ENCODE data around the gene SLC50A1.
A peak's percentile ranks its signal among the peaks of the same experiment; 100 is the strongest.

The SLC50A1 gene, protein sequence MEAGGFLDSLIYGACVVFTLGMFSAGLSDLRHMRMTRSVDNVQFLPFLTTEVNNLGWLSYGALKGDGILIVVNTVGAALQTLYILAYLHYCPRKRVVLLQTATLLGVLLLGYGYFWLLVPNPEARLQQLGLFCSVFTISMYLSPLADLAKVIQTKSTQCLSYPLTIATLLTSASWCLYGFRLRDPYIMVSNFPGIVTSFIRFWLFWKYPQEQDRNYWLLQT

DNA sequence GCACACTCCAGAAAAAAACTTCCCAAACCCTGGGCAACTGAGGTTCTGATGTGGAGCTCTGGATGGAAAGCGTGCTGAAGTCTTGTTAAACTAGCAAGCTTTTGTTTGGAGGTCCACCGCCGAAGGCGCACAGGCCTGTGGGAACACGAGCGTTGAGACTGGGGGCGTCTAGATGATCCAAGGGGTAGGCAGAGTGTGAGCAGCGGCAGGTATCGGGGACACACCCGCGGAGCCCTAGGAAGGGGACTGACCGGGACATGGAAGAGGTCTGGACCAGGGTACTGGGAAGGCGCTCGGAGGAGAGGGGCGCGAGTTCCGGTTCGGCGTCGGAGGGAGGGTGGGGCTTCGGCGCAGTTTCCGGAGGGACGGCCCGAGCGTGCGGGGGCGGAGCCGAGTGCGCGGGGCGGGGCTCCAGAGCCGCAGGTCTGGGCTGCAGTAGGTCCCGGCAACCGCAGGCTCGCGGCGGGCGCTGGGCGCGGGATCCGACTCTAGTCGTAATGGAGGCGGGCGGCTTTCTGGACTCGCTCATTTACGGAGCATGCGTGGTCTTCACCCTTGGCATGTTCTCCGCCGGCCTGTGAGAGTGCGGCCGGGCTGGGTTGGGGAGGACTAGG lies at the start of gene SLC50A1:
TSS of gene SLC50A1 (plus strand) at position 438 of the 614 bp plus-strand sequence. CDS start at position 498, 60 bp downstream.
- DNase-seq: peak; percentile 95

DNA sequence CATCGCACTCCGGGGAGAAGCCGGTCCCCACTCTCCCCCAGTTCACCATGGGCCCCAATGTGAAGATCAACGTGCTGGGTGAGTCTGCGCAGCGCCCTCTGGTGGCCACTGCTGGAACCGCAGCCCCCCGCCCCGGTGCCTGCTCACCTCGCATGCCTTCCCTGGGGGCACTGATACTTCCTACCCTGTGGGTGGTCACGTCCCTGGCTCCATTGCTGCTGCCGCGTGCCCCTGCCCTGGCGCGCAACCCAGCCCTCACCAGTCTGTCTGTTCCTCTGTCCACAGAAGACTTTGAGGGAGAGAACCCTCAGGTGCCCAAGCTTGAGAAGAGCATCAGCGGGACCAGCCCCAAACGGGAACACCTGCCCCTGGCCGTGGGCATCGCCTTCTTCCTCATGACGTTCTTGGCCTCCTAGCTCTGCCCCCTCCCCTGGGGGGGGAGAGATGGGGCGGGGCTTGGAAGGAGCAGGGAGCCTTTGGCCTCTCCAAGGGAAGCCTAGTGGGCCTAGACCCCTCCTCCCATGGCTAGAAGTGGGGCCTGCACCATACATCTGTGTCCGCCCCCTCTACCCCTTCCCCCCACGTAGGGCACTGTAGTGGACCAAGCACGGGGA lies 49.4 kb upstream of the SLC50A1 start:
- DNase-seq: peak; percentile 84

DNA sequence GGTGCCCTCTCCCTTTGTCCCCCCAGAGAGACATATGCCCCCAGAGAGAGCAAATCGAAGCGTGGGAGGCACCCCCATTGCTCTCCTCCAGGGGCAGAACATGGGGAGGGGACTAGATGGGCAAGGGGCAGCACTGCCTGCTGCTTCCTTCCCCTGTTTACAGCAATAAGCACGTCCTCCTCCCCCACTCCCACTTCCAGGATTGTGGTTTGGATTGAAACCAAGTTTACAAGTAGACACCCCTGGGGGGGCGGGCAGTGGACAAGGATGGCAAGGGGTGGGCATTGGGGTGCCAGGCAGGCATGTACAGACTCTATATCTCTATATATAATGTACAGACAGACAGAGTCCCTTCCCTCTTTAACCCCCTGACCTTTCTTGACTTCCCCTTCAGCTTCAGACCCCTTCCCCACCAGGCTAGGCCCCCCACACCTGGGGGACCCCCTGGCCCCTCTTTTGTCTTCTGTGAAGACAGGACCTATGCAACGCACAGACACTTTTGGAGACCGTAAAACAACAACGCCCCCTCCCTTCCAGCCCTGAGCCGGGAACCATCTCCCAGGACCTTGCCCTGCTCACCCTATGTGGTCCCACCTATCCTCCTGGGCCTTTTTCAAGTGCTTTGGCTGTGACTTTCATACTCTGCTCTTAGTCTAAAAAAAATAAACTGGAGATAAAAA lies 48.7 kb upstream of the SLC50A1 start:
- no peak for DNase-seq

DNA sequence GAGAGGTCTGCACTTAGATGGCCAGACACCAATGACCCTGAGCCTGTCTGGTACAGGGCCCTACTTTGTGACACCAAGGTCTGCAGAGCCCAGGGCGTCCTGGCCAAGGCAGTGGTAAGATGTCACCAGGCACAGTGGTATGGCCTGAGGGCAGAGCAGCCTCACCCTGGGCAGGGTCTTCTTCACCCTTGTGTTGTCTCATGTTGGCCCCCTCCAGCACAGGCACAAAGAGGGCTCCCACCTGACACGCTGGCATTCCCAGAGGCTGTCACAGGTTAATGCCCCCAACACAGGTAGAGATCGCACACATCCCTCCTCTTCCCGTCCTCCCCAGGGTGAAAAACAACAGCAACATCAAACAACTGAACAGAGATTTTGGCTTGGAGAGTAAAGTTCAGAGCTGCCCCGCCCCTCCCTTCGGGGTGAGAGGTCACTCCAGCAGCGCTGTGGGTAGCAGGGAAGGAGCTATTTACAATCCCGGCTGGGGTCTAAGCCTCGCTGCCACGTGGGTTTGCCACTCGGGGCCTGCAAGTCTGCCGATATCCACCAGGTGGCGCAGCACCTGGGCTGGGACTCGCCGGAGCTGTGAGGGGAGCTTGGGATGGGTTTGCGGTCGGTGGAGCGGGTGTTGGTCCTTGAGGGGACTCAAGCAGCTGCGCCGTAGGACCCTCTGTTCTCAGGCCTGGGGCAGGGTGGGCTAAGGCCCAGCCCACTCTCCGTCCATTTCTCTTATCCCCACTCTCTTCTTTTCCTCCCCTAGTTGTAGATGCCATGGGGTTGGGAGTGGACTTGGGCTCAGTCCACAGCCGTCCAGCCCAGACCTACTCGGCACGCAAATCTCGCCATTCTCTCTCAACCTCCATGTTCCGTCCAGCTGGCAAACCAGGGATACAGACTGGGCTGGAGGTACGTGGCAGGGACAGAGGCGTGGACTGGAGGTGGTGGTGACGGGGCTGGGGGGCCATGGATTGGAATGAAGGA lies 44.3 kb upstream of the SLC50A1 start:
- peak; percentile 86 for DNase-seq

DNA sequence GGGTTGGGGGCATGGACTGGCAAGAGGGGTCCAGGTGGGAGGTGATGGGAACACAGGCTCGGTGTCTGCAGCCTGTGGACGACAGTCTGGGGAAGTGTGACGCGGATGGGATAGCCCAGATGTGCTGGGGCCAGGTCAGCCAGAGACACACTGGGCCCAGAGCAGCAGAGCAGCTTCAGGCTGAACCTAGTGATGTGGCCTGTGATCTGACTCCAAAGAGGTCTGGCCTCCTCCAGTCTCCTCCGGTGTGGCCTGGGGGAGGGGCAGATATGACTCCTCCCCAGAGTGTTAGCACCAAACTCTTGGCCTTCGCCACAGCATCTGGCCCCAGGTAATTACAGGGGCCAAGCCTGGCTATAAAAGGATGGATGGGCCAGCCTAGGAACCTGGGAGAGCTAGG lies 43.5 kb upstream of the SLC50A1 start:
- DNase-seq: no peak

DNA sequence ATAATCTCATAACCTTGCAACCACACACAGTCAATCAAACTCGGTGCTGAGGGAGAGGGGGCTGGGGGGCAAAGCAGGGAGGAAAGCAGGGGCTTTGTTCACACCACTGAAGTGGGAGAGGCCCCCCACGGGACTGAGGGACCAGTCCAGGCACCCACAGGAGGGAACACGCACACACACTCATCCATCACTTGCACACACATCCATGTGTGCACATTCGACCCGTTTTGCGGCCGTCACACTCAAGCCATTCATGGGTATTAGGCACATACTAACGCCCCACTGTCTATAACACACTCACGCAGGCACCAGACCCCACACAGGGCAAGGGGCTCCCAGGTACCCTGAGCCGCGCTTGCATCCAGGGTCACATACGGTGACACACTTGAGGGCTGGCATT lies 43.0 kb upstream of the SLC50A1 start:
- no peak for DNase-seq

DNA sequence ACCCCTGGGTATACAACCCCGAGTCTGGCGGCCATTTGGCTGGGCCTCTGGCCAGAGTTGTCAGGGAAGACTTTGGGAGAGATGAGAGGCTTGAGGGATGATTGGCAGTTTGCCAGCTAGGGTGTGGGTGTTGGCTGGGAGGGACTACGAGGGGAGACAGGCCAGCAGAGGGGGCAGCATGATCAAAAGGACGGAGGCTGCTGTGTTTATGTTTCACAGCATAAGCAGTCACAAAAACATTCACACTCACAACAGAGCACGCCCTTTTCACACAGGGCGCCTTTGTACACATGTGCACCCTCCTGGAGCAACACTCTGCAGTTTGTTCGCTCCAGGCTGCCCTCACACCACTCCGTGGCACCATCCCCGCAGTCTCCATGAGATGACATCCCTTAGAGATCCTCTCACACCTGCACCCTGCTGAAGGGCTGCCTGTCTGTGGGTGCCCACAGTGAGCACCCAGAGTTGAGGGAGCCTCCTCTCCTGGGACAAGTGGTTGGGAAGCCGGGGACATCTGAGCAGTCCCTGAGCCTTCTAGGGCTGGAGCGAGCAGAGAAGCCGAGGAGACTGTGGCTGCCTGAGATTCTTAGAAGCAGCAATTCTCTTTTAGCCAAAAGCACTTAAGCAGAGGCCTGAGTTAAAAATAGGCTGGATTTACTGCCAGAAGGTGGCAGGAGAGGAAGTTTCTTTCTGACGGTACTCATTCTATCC lies 41.6 kb upstream of the SLC50A1 start:
- no peak for DNase-seq

DNA sequence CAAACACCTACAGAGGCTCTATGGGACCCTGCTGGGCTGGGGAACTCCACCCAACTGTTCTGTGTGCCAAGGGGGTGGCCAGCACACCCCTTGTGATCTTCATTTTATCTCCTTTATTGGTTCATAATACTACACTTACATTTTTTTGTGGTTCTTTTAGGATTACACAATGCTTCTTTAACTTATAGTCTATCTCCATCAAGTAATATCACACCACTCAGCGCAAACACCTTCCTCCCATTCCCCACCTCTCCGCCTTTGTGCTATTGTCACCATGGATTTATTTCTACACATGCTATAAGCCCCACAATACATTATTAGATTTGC lies 41.1 kb upstream of the SLC50A1 start:
- no peak for DNase-seq

DNA sequence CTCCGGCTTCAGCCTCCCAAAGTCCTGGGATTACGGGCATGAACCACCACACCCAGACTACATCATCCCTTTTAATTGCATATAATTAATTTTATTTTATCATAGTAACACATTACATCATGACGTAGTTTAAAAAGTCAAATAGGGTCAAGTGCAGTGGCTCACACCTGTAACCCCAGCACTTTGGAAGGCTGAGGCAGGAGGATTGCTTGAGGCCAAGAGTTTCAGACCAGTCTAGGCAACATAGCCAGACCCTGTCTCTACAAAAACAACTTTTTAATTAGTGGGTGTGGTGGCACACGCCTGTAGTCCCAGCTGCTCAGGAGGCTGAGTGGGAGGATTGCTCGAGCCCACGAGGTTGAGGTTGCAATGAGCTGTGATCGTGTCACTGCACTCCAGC lies 36.3 kb upstream of the SLC50A1 start:
- no peak for DNase-seq

DNA sequence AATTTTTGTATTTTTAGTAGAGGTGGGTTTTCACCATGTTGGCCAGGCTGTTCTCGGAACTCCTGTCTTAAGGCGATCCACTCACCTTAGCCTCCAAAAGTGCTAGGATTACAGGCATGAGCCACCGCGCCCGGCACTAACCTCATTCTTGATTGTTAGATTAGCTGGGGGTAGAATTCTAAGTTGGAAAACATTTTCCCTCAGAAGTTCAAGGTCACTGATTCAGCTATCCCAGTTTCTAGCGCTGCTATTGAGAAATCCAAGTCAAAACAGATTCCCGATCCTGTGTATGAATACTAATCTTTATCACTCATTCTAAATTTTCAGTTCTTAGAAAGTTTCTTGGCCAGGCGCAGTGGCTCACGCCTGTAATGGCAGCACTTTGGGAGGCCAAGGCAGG lies 32.3 kb upstream of the SLC50A1 start:
- no peak for DNase-seq

DNA sequence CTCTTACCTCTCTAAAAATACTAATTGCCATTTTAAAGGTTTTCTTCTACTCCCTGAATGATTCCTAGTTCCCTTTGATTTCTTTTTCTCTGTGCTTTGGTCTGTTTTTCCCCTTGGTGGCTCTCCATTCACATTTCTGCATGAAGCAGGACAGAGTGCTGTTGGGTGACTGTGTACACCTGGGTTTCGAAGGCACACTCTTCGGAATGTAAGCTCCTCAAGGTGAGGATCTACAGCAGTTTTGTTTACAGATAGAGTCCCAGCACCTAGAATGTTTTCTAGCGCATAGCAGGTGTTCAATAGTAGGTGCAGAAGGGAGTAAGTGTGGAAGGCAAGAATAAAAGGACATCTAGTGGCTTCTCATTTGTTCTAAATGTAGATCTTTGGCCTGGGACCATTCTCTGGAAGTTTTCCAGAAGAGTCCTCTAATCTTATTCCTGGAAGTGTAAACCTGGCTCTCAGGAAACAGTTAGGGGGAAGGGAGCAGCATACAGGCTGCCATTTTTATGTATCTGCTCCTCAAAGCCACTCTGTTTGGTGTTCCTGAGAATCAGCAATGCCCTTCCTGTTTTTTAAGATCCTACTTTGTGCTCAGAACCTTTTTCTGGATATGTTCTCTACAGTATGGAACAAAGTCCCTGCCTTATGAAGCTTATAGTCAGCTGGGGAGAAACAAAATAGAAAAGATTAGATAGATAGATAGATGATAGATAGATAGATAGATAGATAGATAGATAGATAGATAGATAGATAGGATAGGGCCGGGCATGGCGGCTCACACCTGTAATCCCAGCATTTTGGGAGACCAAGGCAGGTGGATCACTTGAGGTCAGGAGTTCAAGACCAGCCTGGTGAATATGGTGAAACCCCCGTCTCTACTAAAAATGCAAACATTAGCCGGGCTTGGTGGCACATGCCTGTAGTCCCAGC lies 30.8 kb upstream of the SLC50A1 start:
- no peak for DNase-seq

DNA sequence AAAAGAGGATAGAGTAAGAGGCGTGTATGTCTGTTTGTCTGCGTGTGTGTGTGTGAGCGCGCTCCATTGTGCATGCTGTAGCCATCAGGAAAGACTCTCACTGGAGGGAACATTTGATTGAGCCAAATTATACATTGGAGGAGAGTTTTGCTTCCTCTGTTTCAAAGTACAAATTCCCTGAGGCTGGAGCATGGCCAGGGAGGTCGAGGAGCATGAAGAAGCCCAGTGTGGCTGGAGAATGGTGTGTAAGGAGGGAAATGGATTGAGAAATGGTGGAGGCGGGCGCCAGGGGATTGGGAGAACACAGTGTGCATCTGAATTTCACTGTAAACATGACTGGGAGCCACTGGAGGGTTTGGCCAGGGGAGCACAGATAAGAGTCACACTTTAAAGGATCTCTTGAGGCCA lies 30.0 kb upstream of the SLC50A1 start:
- no peak for DNase-seq

DNA sequence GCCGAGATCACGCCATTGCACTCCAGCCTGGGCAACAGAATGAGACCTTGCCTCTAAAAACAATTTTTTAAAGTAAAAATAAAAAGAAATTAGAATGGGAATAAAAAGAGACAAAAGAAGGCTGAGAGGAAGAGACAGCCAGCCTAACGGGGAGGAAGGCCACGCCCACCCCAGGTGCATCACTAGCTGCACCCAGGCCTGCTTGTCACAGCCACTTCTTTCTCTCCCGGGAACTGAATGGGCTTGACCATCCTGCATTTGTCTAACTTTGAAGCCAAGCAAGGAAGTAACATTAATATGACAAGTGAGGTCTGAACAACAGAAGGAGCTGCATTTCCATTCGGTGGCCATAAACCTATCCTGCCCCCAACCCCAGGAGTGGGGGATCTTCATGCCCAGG lies 28.8 kb upstream of the SLC50A1 start:
- no peak for DNase-seq

DNA sequence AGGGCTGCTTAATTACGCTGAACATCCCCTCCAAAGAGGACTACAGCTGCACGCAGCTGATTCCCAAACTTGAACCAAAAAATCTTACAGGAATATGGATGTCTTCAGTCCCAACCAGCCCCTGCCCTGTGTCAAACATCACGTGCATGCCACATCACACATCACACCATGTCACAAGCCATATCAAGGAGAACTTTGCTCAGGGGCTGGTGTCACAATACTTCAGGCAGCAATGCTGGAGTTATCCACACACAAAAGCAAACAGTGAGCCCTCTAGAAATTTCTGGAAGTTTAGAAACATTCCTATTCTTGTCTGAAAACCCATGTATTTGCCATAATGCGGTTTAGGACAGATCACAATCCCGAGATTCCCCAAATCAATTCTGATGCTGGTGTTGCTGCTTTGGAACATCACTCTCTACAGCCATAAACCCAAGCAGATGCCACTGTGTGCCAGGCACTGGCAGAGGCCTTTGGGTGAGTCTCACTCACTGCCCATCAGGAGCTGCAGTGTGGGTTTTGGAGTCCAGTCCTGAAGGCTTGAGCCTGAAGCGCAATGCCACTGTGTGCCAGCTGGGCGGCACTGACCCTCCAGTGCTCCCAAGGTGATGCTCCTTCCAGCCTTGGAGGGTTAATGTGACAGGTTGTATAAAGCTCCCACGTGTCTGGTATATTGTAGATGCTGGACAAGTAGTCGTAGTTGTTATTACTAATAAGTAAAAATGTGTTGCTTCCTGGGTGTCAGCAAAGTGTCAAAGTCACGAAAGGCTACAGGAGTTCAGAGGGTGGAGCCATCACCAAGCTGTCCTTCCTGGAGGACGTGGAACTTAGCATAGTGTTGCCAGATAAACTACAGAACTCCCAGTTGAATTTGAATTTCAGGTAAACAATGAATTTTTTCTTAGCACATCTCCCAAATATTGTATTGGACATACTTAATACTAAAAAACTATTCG lies 28.1 kb upstream of the SLC50A1 start:
- DNase-seq: no peak

DNA sequence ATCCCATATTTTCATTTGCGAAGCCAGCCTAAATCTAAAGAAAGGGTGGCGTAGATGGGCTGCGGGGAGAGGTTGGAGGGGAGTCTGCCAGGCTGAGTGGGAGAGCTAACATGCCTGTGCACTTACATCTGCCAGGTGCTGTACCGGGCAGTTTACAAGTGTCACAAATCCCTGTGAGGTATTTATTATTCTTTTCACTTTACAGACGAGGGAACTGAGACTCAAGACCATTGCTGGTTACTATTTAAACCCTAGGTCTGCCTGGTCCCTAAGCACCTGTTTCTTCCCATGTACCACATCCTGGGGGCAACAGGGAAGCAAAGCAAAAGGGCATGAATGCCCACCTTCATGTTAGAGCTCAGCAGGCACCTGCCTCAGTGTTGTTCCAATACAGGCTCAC lies 27.4 kb upstream of the SLC50A1 start:
- DNase-seq: no peak

DNA sequence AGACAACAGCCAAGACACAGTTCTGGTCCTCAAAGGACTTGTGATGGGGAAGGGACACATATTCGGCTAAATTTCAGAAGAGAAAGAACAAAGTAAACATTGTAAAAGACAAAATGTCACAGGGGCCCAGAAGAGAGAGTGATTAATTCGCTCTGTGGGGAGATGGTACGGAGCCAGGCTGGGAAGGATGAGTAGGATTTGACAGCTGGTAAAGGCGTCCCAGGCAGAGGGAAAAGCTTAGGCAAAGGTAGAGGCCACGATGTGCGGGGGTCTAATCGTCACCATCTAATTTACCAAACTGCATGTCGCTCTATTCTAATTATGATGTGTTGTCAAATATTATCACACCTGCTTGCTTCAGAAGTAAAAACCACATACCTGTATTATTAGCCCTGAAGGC lies 25.3 kb upstream of the SLC50A1 start:
- DNase-seq: no peak

DNA sequence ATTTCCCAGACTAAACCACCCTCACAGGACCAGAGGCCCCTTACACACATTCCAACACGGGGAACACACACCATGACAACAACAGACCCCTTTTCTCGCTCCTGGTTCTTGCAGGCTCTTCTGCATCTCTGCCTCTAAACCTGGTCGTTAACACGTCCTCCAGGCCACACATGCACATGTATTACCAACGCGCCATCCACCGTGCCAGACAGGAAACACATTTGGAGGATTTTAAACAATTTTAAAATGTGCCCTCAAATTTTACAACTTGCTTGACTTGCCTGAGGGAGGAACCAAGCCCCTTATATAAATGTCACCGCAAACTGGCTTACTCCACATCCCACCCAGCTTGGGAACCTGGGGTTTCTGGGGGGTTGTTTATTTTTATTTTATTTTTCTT lies 24.8 kb upstream of the SLC50A1 start:
- no peak for DNase-seq

DNA sequence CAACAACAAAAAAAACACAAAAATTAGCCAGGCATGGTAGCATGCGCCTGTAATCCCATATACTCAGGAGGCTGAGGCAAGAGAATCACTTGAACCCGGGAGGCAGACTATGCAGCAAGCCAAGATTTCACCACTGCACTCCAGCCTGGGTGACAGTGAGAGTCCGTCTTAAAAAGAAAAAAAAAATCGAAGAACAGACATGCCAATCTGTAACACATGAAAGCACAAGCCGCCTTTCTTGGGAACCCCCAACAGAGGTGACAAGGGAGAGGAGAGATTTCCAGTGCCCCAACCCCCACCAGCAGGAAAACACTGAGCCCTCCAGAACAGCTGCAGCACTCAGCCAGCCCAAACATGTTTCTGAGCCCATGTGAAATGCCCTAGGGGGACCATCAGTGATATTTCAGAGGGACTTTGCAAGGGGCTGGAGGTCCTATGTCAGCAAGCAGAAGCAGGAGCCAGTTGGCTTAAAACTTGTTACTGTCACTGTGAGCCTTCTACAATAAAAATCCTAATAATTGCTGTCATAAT lies 22.1 kb upstream of the SLC50A1 start:
- DNase-seq: no peak

DNA sequence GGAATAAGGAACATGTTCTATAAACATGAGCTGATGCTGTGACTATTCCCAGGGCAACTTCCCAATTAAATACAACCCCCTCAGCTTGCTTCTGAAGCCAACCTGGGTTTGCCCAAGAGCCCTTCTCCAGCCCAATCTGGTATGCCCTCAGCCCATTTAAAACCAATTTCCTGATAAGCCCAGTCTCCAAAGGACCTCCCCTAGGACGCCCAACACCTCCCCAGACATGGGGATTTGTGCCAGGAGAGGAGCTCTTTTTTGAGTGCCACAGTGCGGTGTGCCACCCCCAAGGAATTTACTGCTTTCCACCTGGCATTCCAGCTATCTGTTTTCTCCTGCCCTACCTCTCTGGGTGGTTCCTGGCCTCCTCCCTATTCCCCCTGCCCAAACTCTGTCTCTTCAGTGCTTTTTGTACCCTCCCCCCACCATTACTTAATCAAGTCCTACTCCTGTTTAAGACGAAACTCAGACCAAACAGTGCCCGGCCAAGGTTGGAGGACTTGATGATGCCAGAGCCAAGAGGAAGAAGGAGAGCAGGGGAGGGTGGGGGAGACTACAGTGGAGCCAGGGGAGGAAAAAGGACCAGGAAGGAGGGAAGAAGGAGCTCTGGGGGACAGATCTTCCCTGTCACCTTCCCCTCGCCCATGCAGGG lies 19.4 kb upstream of the SLC50A1 start:
- no peak for DNase-seq
